Superior temporal gyrus (tissue), 1 donor: Measurements from ENCODE around the gene GALM.
"Not testable (repeated sequence)": the region's sequence is repeated elsewhere in the genome, so short reads cannot be mapped to it uniquely, and the experiment has no call there.

ENCODE experiments used
- DNase-seq: peaks from one replicate; pipeline ENCODE4 v3.0.0-alpha.2; 2016; ENCODE audit errors: extremely low spot score

GALM gene

DNA sequence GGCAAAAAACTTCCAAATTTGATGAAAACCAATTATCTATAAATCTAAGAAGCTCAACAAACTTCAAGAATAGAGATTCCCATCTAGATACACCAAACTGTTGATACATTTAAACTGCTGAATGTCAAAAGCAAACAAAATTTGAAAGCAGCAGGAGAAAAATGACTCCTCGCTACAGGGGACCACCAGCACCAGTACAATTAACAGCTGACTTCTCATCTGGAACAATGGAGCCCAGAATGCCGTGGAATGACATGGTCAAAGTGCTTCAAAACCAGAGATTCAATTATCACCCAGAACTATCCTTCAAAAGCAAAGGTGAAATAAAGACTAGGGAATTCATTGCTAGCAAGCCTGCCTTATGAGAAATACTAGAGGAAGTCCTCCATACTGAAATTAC is 73.6 kb downstream of the GALM start:
- no peak for DNase-seq

DNA sequence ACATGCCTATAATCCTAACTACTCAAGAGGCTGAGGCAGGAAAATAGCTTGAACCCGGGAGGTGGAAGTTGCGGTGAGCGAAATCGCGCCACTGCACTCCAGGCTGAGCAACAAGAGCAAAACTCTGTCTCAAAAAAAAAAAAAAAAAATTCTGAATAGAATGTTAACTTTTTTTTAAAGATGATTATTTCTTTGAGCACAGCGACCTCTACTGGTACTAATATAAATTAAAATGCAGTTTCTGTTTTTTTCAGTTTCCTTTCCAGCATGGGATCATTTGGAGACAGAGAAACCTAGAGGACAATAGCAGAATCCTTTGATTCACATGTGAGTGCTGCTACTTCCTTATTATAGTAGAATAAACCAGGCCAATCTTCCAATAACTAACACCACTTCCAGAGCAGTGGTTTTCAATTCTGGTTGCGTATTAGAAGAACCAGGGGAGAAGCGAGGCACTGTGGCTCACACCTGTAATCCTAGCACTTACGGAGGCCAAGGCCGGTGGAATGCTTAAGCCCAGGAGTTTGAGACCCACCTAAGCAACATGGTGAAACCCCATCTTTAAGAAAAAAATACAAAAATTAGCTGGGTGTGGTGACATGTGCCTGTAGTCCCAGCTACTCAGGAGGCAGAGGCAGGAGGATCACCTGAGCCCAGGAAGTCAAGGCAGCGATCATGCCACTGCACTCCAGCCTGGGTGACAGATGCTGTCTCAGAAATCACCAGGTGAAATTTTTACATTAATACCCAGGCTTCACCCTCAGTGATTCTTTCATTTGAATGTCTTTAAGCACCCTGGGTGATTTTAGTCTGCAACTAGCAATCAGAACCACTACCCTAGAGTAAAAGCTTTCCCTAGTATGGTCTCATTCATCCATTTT is 75.2 kb downstream of the GALM start:
- DNase-seq, result peak; percentile 84

DNA sequence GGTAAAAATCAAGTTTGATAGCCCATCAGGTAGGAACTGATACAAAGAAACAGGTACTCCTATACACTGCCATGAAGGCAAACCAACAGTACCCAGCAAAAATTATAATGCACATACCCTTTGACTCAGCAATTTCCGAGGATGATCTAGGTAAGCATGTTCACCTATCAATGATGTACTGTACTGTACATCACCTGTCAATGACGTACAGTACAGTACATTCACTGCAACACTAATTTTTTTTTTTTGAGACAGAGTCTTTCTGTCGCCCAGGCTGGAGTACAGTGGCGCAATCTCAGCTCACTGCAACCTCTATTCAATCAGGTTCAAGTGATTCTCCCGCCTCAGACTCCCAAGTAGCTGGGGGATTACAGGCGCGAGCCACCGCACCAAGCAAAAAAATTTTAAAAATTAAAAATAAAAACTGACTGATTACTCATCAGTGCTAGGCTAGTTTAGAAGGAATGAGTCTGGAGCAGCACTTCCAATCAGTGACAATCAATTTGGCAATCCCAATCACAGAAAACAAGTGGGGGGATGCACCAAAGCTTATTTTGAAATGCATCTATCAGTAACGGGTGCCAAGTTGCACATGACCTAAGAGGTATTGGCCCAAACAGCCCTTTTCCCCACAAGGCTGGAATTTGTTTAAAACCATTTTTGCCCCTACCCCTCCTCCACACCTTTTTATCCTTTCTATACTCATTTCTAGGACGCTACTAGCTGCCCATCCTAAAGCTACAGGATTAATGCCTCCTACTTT is 77.1 kb downstream of the GALM start:
- DNase-seq, result no peak

DNA sequence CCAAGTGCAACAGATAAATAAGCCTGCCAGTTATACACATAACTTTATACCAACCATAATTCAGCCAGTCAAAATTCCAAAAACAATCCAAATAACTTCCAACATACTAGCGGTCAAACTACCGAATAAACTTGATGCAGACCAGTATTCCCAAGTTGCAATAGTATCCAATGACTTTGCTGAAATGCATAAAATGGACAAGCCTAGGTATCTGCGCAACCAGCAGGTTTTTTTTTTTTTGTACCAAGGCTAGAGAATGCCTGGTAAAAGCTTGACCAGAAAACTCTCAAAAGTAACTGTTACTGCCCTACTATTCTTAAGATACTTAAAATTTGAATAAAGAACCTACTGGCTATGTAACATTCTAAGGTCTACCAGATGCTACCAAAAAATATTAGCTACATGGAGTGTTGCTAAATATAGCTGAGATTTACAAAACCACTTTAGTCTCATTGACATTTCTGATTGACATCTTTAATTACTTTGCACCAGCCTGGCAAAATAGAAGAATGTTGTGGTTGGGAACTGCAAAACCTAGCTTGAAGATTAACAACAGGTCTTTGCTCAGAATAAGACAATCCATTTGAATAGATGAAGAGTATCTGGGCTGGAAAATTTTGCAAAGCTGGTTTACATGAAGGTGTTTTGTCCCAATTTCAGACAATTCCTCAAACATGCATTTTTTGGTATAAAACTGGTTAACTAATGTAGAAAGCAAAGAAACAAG is 77.9 kb downstream of the GALM start:
- DNase-seq, result no peak

DNA sequence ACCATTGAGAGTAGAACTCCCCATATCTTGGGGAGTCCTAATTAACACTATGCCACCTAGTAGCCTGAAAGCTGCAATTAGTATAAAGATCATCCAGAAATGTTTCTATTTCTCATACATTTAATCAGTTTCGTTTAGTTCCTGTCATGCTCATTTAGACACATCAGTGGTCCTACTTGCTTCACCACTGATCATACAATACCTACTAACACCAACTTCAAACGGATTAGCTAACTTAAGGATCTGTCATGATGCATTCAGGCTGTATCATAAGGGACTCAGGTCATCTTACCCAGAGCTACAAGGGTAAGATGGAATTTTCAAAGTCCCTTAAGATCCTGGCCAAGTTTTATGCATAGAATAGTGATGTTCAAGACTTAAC is 78.5 kb downstream of the GALM start:
- DNase-seq, result no peak

DNA sequence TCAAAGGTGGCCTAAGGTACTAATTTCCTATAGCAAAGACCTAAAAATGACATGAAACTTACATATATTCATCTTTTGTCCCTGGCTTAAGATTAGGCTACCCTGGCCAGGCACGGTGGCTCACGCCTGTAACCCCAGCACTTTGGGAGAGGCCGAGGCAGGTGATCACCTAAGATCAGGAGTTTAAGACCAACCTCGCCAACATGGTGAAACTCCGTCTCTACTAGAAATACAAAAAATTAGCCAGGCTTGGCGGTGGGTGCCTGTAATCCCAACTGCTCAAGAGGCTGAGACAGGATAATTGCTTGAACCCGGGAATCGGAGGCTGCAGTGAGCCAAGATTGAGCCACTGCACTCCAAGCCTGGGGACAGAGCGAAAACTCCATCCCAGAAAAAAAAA is 79.4 kb downstream of the GALM start:
- no peak for DNase-seq

DNA sequence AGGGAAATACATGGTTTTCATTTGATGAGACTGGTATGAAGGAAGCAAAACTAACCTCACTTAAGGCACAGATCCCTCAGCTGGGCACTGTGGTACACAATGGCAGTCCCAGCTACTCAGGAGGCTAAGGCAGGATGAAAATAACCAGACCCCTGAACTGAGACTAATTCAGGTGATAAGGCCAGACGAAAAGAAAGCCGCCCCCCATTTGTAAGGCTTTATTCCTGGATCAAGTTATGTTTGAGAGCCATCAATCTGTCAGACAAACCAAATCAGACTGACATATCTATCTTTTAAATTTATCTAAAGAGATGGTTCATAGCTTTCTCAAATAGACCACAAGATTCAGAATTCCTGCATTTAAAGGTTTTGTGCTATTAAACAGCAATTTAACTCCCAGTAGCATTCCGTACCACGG is 81.1 kb downstream of the GALM start:
- DNase-seq, result no peak

GRCh38 chr2:38747819-38748218 is 81.9 kb downstream of the GALM start:
- no peak for DNase-seq

GRCh38 chr2:38748391-38748790 is 82.5 kb downstream of the GALM start:
- DNase-seq, result no peak

- DNase-seq, result no peak
Measured at GRCh38 chr2:38748943-38749804, 83.3 kb downstream of the GALM start.

GRCh38 chr2:38750011-38750890 is 84.3 kb downstream of the GALM start:
- DNase-seq, result peak; percentile 80

DNA sequence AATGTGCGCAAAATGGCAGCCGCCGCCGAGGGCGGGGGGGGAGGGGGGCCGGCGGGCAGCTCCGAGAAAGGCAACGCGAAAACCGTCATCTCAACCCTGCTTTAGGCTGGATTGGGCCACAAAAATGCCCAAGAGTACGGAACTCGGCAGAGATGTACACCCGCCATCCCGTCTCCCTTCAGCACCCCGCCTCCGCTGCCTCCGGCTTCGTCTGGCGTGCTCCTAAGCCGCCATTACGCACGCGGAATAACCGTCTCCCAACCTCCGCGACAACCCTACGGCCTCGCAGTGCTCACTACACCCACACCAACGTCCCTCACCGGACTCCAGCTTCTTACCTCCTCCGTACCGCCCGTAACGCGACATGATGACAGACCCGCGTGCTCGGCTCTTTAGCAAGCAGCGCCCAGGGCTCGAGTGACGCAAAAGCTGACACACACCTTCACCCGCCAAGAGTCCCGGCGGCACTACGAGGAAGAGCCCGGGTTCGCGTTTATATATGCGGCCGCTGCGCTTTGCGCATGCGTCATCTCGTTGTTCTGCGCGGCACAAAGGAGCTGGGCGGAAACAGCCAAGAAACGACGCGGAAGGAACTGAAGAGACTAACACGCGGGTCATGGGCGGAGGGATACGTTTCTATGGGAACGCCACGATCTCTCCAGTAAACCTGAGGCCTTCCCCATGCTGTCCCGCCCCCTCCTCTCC is 85.1 kb downstream of the GALM start, which contains the start of gene SRSF7:
SRSF7 (minus strand) TSS at position 471 of the 705 bp plus-strand sequence; CDS start at position 366, 105 bp downstream.
- DNase-seq, result peak; percentile 100

DNA sequence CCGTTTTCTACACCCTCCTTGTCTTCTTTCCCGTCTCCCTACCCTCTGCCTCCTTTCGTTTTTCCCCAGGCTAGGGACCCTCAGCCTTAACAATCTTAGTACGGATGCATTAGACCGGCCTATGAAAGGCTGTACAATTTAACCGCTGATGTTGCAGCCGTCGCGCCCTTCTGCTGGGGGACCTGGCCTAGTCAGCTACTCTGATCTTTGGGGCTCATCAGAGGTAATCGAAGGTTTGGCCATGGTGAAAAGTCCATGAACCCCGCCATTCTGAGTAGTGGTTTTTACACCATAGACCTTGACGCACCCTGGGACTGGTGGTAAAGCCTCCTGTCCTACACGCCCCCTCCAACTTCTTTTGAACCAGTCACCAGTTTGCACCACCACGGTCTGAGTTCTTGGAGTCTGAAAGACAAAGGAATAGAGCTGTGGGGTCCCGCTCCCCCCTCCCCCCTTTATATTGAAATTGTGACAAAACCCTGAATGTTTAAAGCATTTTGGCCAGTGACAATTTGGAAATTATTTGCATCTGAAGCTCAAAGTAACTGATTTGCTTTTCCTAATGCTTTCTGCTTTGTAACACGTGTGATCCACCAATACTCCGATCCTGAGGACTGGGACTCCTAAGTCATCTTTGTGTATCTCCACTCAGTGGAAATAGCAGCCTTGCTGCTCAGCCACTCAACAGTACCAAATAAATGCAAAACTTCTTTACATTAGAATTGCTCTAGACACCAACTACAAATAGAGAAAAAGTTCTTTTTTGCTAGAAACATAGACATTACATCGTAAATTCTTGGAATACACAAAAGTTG is 85.9 kb downstream of the GALM start:
- DNase-seq, result peak; percentile 28

DNA sequence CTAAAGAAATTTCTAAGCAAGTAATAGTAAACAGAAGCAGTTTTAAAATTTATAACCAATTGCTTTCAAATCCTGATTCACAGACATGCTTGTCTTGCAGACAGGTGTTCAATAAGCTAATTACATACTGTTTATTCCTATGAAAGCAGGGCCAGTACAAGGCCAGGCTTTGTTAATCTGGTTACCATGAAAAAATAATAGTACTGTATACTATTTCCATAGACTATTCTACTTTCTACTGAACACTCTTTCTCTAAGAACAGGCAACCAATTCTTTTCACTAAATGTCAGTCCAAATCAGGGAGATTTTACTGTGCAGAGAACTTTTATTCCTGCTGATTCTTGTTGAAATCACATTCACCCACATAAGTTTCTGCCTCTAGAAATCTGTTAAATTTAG is 88.1 kb downstream of the GALM start:
- no peak for DNase-seq

- no peak for DNase-seq
Measured at GRCh38 chr2:38754506-38754905, 88.6 kb downstream of the GALM start.

DNA sequence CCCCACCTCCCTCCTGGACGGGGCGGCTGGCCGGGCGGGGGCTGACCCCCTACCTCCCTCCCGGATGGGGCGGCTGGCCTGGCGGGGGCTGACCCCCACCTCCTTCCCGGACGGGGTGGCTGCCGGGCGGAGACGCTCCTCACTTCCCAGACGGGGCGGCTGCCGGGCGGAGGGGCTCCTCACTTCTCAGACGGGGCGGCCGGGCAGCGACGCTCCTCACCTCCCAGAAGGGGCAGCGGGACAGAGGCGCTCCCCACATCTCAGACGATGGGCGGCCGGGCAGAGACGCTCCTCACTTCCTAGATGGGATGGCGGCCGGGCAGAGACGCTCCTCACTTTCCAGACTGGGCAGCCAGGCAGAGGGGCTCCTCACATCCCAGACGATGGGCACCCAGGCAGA is 90.0 kb downstream of the GALM start:
- DNase-seq, result not testable (repeated sequence)

GRCh38 chr2:38763228-38763627 is 97.3 kb downstream of the GALM start:
- no peak for DNase-seq

DNA sequence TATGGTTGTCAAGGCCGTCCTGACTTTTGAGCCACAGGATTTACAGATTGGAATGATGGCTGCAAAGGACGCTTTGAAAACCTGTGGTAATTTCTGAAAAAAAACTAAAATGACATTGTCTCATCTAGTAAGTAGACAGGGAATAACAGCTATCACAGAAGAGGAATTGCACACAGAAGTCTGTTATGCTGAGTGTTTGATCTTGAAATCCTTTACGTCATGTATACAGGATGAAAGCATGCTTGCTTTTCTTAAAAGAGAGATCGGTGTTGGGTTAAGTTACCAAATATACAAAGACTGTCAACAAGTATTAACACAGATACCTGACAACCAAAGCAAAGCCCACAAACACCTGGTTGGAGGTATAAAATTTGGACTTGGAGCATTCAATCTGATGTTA is 97.8 kb downstream of the GALM start:
- DNase-seq, result no peak

GRCh38 chr2:38765149-38765548 is 99.2 kb downstream of the GALM start:
- no peak for DNase-seq
